IPS-18c (cell line): Measurements from ENCODE around the gene SUMO3.

ENCODE experiments used
- H3K4me3 ChIP-seq: 2 replicates; pipeline ENCODE4 v1.7.0; 2013; ENCODE audit warnings: low read depth, mild to moderate bottlenecking, low read length, moderate library complexity; ENCODE audit not compliant: insufficient read depth
- H3K9me3 ChIP-seq: one replicate; pipeline ENCODE4 v1.6.1; 2013; ENCODE audit warnings: mild to moderate bottlenecking, low read length, moderate library complexity; ENCODE audit not compliant: control insufficient read depth, insufficient read depth

SUMO3 gene

GRCh38 chr21:44815852-44816628, 1.8 kb downstream of the SUMO3 start:
- peaks cover 18% of the 10 kb centered on the region for H3K9me3 ChIP-seq
- no peak overlapping the region for H3K4me3 ChIP-seq

DNA sequence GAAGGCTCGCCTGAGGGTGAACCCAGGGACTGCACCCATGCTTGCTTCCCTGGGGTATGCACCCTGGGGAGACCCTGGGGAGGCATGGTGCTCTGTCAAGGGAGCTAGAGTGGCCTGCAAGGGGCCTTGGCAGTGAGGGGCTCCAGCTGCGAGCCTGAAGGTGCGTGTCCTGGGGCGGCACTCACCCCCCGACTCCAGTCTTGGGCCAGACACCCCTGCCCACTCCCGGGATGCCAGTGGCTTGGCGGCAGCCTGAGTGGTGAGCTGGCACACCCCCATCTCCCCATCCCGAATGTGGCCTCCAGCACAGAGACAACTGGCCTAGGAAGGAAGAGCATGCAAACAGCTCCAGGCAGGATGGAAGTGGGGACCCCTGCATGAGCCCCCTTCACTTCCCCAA, 2.6 kb downstream of the SUMO3 start:
- Histone ChIP-seq H3K4me3 (no peak overlapping the region), H3K9me3 (peaks cover 12% of the 10 kb centered on the region)

DNA sequence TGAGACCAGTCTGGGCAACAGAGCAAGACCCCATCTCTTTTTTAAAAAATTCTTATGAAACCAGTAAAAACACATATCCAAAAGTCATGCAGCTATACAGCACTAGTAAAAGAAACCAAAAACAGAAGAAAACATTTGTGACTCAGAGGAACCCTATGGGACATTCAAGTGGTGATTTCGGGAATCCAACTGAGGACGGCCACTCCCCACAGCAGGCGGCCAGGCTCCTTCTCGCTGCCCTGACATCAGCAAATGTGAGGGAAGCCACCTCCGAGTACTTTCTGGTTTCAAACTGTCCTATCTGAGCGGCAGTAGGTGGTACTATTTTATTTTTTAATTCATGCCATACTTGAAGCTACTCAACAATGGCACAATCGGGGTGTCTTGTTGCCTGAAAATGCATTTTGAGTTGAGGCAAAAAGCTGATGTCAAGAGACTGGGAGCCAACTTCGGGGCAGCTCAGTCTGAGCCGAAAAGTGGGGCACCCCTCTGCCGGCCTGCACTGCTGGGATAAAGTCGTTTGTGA, 3.3 kb downstream of the SUMO3 start:
- Histone ChIP-seq H3K4me3 (no peak overlapping the region), H3K9me3 (peaks cover 12% of the 10 kb centered on the region)

DNA sequence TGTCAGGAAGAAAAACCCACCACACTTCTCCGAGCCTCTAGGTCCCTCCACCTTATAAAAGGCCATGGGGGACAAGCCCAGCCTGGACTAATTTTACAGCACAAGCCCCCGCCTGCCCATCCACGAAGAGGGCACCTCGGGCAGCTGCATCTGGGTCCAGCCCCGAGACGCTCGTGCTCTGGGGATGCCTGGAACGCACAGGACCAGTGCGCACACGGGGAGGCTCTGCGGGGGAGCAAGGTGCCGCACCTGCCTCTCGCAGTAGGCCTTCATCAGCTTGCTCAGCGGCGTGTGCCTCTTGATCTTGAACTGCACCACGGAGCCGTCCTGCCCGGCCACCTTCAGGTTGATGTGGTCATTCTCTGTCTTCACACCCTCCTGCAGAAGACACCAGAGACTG, 4.1 kb downstream of the SUMO3 start:
- H3K4me3 ChIP-seq = no peak overlapping the region

GRCh38 chr21:44813149-44813548, 4.7 kb downstream of the SUMO3 start:
- H3K4me3 ChIP-seq = no peak overlapping the region

More for the DNA sequence above, 4.1 kb downstream of the SUMO3 start:
- peaks cover 5% of the 10 kb centered on the region for H3K9me3 ChIP-seq

GRCh38 chr21:44812640-44813039, 5.2 kb downstream of the SUMO3 start:
- H3K4me3 ChIP-seq = no peak overlapping the region
- no peaks in the 10 kb centered on the region for H3K9me3 ChIP-seq

More at GRCh38 chr21:44813149-44813548, 4.7 kb downstream of the SUMO3 start:
- H3K9me3 ChIP-seq = peaks cover 2% of the 10 kb centered on the region

GRCh38 chr21:44810779-44811178, 7.1 kb downstream of the SUMO3 start:
- Histone ChIP-seq H3K4me3 (no peak overlapping the region), H3K9me3 (no peaks in the 10 kb centered on the region)

GRCh38 chr21:44805859-44806258, 12.0 kb downstream of the SUMO3 start:
- no peak overlapping the region for H3K4me3 ChIP-seq
- no peaks in the 10 kb centered on the region for H3K9me3 ChIP-seq

DNA sequence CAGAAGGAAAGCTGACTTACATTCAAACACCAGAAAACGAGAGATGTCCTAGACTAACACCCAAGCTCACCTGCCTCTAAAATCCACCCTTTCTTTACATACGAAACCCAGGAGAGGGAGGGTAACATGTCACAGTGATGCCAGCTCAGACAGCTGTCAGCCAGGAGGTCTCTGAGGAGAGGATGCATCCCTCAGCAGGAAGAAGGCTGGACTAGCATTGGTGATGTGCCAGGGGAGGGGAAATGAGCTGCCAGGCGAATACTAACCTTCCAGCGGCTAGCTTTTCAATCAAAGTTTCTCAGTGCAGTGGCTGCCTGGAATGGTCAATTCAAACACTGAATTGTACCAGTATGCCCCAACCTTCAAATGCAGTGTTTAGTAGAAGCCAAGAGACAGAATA, 12.6 kb downstream of the SUMO3 start:
- no peaks in the 10 kb centered on the region for H3K9me3 ChIP-seq
- no peak overlapping the region for H3K4me3 ChIP-seq

DNA sequence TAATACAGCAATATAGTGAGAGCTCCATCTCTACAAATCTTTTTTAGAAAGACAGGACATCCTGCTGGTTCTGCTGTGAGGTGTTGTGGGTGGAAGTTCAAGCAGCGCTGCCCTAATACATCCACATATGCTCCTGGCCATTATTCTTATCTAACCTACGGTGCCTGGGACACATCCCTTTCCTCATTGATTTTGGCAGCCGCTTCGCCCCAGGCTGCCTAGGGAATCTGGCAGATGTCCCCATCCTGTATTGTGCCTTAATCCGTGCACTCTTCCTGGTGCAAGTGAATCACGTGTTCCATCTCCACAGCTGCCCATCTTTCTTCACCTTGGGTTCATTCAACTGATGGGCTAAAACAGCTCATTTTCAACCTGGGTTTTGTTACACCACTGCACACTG, 13.1 kb downstream of the SUMO3 start:
- H3K4me3 ChIP-seq = no peak overlapping the region

GRCh38 chr21:44803651-44804050, 14.2 kb downstream of the SUMO3 start:
- H3K4me3 ChIP-seq = no peak overlapping the region
- no peaks in the 10 kb centered on the region for H3K9me3 ChIP-seq

More for the DNA sequence above, 13.1 kb downstream of the SUMO3 start:
- H3K9me3 ChIP-seq = no peaks in the 10 kb centered on the region

DNA sequence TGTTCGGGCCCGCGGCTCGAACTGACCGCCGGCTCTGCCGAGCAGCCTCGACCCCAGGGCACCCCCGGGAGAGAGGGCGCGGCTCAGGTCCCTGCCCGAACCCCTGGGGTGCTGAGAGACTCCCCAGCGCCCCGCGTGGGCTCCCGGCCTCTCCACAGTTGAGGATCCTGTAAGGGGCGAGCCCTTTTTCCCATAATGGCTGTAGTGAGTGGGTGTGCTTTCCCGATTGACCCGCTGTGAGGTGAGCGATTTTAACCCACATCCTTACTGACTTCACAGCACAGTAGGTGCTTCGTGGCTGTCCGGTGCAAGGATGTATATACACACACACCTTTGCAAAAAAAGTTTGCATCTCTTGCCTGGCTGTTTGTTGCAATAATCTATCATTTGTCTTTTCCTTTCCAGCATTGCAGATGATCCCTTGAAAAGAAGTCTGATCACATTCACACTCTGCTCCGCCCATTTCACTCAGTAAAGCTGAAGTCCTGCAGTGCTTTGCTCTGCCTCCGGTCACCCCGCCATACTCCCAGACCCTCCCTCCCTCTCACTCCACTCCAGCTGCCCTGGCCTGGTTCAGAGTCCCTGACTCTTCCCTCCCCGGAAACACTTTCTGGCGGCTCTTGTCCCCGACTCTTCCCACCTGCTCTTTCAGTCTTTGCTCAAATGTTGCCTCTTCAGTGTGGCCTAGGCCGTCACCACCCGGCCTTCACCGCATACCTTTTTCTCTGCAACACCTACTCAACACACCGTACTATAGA, 15.3 kb downstream of the SUMO3 start:
- H3K9me3 ChIP-seq = no peaks in the 10 kb centered on the region
- peak overlapping the region; percentile 92 for H3K4me3 ChIP-seq

DNA sequence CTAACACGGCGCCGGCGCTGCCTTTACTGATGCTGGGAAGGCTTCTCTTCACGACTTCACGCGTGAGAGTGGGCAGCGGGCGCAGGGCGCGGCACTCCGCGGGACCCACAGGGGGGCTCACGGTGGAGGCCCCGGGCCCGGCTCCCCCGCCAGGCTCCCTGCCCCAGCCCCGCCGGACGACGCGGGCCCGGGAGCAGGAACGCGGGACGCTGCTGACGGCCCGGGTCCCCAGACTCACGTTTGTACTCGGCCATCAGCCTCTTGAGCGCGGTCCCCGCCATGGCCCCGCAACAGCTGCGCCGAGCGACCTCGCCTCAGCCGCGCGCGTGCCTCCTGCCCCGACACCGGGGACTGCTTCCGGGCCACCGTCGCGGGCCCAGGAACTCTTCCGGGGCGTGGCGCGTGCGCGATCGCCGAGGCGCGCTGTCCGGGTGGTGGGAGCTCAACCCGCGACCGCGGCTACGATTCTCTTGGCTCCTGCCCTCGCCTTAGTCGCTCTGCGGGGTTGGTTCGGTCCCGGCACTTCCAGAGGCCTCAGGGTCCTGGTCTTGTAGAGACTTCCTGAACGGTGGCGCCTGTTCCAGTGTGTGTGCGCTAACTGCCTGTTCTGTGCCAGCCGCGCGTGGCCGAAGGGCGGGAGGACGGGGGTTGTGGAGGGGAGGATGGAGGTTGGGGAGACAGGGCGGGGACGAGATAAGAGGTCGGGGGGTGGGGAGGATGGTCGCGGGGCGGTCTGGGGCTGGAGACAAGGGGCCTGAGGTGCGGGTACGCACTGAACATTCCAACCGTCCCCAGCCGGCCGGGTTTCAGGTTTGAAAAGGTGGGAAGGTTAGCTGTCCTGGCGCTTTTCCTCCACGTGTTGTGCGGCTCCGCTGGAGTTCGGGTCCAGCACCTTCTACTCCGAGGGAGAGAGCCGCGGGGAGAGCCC, 16.1 kb downstream of the SUMO3 start, which contains the start of gene UBE2G2:
Gene UBE2G2 (minus strand): TSS at position 353 of the 928 bp plus-strand sequence. CDS start 72 bp downstream, at position 281.
- Histone ChIP-seq H3K4me3 (peak within 1 kb of the TSS; percentile 92), H3K9me3 (no peaks in the 10 kb centered on the region)

- peak overlapping the region; percentile 92 for H3K4me3 ChIP-seq
- no peaks in the 10 kb centered on the region for H3K9me3 ChIP-seq
These were observed 16.8 kb downstream of the SUMO3 start for GRCh38 chr21:44800971-44801467.

DNA sequence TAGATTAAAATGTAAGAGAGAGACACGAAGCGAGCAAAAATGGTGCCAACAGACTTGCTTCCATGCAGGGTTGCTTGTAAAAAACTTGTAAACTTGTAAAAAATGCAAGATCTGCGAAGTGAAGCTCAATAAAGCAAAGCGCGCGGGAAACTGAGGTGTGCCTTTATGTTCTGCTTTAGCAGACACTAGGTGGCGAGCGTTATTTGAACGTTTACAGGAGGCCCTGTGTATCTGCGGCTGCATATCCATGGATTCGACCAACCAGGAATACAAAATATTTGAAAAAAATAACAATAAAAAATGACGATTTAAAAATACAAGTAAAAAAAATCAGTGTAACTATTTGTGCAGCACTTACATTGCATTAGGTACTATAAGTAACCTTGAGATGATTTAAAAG, 17.8 kb downstream of the SUMO3 start:
- Histone ChIP-seq H3K9me3 (no peaks in the 10 kb centered on the region), H3K4me3 (peak overlapping the region; percentile 92; the same call in 1 of the 2 replicates)

- no peak overlapping the region for H3K4me3 ChIP-seq
- H3K9me3 ChIP-seq = no peaks in the 10 kb centered on the region
These were observed 18.2 kb downstream of the SUMO3 start for GRCh38 chr21:44799646-44800045.

GRCh38 chr21:44797775-44798174, 20.1 kb downstream of the SUMO3 start:
- H3K4me3 ChIP-seq = no peak overlapping the region
- H3K9me3 ChIP-seq = no peaks in the 10 kb centered on the region
